ENCODE data around the gene TEX51.

TEX51 gene

GRCh38 chr2:126882736-126883665 lies 15.7 kb upstream of the TEX51 start:
- no peak overlapping the region for H3K27ac ChIP-seq
- no peak for TF ChIP-seq ZFX (IDR thresholded peaks at IDR 0.05; ENCODE audit: borderline replicate concordance)
- TF ChIP-seq, protein P1, sequence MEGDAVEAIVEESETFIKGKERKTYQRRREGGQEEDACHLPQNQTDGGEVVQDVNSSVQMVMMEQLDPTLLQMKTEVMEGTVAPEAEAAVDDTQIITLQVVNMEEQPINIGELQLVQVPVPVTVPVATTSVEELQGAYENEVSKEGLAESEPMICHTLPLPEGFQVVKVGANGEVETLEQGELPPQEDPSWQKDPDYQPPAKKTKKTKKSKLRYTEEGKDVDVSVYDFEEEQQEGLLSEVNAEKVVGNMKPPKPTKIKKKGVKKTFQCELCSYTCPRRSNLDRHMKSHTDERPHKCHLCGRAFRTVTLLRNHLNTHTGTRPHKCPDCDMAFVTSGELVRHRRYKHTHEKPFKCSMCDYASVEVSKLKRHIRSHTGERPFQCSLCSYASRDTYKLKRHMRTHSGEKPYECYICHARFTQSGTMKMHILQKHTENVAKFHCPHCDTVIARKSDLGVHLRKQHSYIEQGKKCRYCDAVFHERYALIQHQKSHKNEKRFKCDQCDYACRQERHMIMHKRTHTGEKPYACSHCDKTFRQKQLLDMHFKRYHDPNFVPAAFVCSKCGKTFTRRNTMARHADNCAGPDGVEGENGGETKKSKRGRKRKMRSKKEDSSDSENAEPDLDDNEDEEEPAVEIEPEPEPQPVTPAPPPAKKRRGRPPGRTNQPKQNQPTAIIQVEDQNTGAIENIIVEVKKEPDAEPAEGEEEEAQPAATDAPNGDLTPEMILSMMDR (IDR thresholded peaks at IDR 0.05): no peak

- H3K27ac ChIP-seq: no peak overlapping the region
- TF ChIP-seq, protein P1 (IDR thresholded peaks at IDR 0.05): no peak
- no peak for TF ChIP-seq ZFX (IDR thresholded peaks at IDR 0.05; ENCODE audit: borderline replicate concordance)
Measured at GRCh38 chr2:126883666-126884040, 15.0 kb upstream of the TEX51 start.

- TF ChIP-seq, protein P1 (IDR thresholded peaks at IDR 0.05): no peak
- no peak for TF ChIP-seq ZFX (IDR thresholded peaks at IDR 0.05; ENCODE audit: borderline replicate concordance)
- no peak overlapping the region for H3K27ac ChIP-seq
Measured at GRCh38 chr2:126884861-126885750, 13.6 kb upstream of the TEX51 start.

GRCh38 chr2:126885751-126886210 lies 12.9 kb upstream of the TEX51 start:
- TF ChIP-seq ZFX (IDR thresholded peaks at IDR 0.05; ENCODE audit: borderline replicate concordance): no peak
- TF ChIP-seq, protein P1 (IDR thresholded peaks at IDR 0.05): no peak

DNA sequence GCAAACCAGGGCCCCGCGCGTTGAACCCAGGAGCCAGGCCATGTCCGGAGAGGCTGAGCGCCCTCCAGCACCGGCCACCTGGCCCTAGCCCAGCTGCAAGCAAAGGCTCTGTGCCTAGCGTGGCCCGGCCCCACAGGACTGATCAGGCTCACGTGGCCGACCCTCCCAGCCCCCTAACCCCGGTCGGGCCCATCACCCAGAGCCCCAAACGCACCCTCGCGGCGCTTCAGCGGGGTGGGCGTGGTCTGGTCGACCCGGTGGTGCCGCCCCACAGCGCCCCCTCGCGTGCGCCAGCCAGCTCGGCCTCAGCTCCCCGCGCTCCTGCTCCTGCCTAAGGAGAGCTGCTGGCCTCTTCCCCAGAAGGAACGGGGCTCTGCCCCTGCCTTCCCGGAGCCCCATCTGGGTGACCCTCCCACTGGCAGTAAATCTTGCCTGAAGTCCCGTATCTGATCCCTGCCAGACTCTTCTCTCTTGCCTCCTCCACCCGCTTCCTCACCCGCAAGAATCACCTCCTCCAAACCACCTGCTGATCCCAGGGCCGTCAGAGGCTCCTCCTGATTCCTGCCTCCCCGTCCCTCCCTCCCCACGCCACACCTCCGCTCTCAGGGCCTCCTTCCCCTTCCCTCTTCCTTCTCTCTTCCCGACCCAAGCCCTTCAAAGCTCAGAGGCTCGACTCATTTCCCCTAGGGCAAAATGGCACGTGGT lies 12.3 kb upstream of the TEX51 start:
- no peak for TF ChIP-seq ZFX (IDR thresholded peaks at IDR 0.05; ENCODE audit: borderline replicate concordance)
- TF ChIP-seq, protein P1 (IDR thresholded peaks at IDR 0.05): peak; percentile 80
- no peak overlapping the region for H3K27ac ChIP-seq

More at GRCh38 chr2:126885751-126886210, 12.9 kb upstream of the TEX51 start:
- H3K27ac ChIP-seq: no peak overlapping the region

GRCh38 chr2:126886916-126887280 lies 11.8 kb upstream of the TEX51 start:
- no peak overlapping the region for H3K27ac ChIP-seq
- TF ChIP-seq ZFX (IDR thresholded peaks at IDR 0.05; ENCODE audit: borderline replicate concordance): no peak

DNA sequence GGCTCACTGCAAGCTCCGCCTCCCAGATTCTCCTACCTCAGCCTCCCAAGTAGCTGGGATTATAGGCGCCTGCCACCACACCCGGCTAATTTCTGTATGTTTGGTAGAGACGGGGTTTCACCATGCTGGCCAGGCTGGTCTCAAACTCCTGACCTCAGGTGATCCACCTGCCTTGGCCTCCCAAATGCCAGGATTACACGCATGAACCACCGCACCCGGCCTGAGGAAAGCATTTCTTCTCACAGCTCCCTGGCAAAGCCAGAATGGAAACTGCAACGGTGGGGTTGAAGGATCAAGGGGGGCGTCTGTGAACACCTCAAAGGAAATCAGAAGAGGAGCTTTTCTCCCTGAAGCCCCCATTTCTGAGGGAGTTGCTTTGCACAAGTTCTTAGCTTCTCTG lies 11.2 kb upstream of the TEX51 start:
- no peak overlapping the region for H3K27ac ChIP-seq
- TF ChIP-seq, protein P1 (IDR thresholded peaks at IDR 0.05): no peak
- TF ChIP-seq ZFX (IDR thresholded peaks at IDR 0.05; ENCODE audit: borderline replicate concordance): no peak
